IMR-90 (cell line): ENCODE measurements around the gene TXLNA. TPM values are rescaled to one million over a fixed set of nuclear protein-coding genes. Genes with fewer than 3 reads are reported as not detected.

Experiments
- ATAC-seq: fragments of 200-7000 bp; cut with Tn5 transposase; 2 replicates; pipeline ENCODE4 v1.9.1; 2020; ENCODE audit warnings: low read depth, mild to moderate bottlenecking, moderate library complexity
- BruUV-seq: library from RNA; stranded (reverse); fragments of 400-500 nt; replicated peaks from 2 replicates; lab custom pipeline; 2021; lab: Mats Ljungman, UMichigan
- CTCF ChIA-PET: fragments of 300-600 bp; formaldehyde crosslinking; extraction: SDS; loops from one replicate; lab custom pipeline; 2021; ENCODE audit warnings: antibody characterized with exemption; lab: Yijun Ruan, JAX
- POLR2A ChIA-PET: fragments of 300-600 bp; sonication (Branson Sonifier 250); formaldehyde crosslinking; loops from one replicate; lab custom pipeline; 2022; ENCODE audit warnings: antibody characterized with exemption; ENCODE audit not compliant: unreplicated experiment; lab: Charles Lee
- DNase-seq: peaks from one replicate; pipeline ENCODE4 v3.0.0; 2013
- H2AFZ ChIP-seq: replicated peaks from 2 replicates; pipeline ENCODE3; 2013; ENCODE audit warnings: low read length, mild to moderate bottlenecking; ENCODE audit not compliant: poor library complexity
- H2AK5ac ChIP-seq: 2 replicates; pipeline ENCODE4 v1.6.1; 2013; ENCODE audit warnings: low read depth, low read length, inconsistent platforms
- H2AK9ac ChIP-seq: replicated peaks from 2 replicates; pipeline ENCODE3; 2013; ENCODE audit warnings: mild to moderate bottlenecking, low read depth, low read length, moderate library complexity; ENCODE audit not compliant: poor library complexity
- H2BK120ac ChIP-seq: 2 replicates; pipeline ENCODE4 v1.6.1; 2013; ENCODE audit warnings: low read depth, low read length, inconsistent platforms
- H2BK15ac ChIP-seq: 3 replicates; pipeline ENCODE4 v1.6.1; 2013; ENCODE audit warnings: low read depth, low read length, inconsistent platforms
- H2BK20ac ChIP-seq: 2 replicates; pipeline ENCODE4 v1.6.1; 2013; ENCODE audit warnings: low read depth, mild to moderate bottlenecking, inconsistent platforms, low read length, moderate library complexity
- H2BK5ac ChIP-seq: 2 replicates; pipeline ENCODE4 v1.6.1; 2013; ENCODE audit warnings: mild to moderate bottlenecking, low read depth, low read length, inconsistent platforms; ENCODE audit not compliant: poor library complexity, severe bottlenecking
- H3K14ac ChIP-seq: replicated peaks from 2 replicates; pipeline ENCODE4 v1.6.1; 2013; ENCODE audit warnings: low read depth, low read length, inconsistent platforms
- H3K18ac ChIP-seq: 2 replicates; pipeline ENCODE4 v1.6.1; 2013; ENCODE audit warnings: low read depth, low read length, control low read depth
- H3K23ac ChIP-seq: 2 replicates; pipeline ENCODE4 v1.6.1; 2013; ENCODE audit warnings: low read depth, low read length, inconsistent platforms
- H3K27ac ChIP-seq: 2 replicates; pipeline ENCODE4 v1.5.1; 2013; ENCODE audit warnings: mild to moderate bottlenecking, control low read depth, low read length; ENCODE audit not compliant: insufficient read depth
- H3K27me3 ChIP-seq: 2 replicates; pipeline ENCODE4 v1.6.1; 2013; ENCODE audit warnings: low read length; ENCODE audit not compliant: control insufficient read depth, insufficient read depth
- H3K36me3 ChIP-seq: 2 replicates; pipeline ENCODE4 v1.6.1; 2013; ENCODE audit warnings: low read length, mixed read lengths; ENCODE audit not compliant: control insufficient read depth, insufficient read depth
- H3K4ac ChIP-seq: 2 replicates; pipeline ENCODE4 v1.6.1; 2013; ENCODE audit warnings: low read depth, low read length, inconsistent platforms
- H3K4me1 ChIP-seq: 2 replicates; pipeline ENCODE4 v1.6.1; 2013; ENCODE audit warnings: low read length, mixed read lengths; ENCODE audit not compliant: control insufficient read depth, insufficient read depth
- H3K4me2 ChIP-seq: 2 replicates; pipeline ENCODE4 v1.6.1; 2013; ENCODE audit warnings: low read depth, mild to moderate bottlenecking, control low read depth, low read length, moderate library complexity
- H3K4me3 ChIP-seq: 2 replicates; pipeline ENCODE4 v1.5.1; 2013; ENCODE audit warnings: low read depth, mild to moderate bottlenecking, control low read depth, low read length, moderate library complexity; ENCODE audit not compliant: insufficient read depth
- H3K56ac ChIP-seq: 2 replicates; pipeline ENCODE4 v1.6.1; 2013; ENCODE audit warnings: low read length, inconsistent platforms; ENCODE audit not compliant: insufficient read depth; ENCODE audit errors: extremely low read depth
- H3K79me1 ChIP-seq, 2 experiments: 2 replicates each; pipeline ENCODE4 v1.6.1; 2013; ENCODE audit warnings: low read length in 2 of 2, inconsistent platforms in 1 of 2, low read depth in 1 of 2
- H3K9ac ChIP-seq: 2 replicates; pipeline ENCODE4 v1.6.1; 2013; ENCODE audit warnings: low read depth, low read length, control low read depth
- H3K9me1 ChIP-seq: 2 replicates; pipeline ENCODE4 v1.6.1; 2013; ENCODE audit warnings: low read length, inconsistent platforms; ENCODE audit not compliant: insufficient read depth
- H3K9me3 ChIP-seq: 2 replicates; pipeline ENCODE4 v1.6.1; 2013; ENCODE audit warnings: low read length; ENCODE audit not compliant: control insufficient read depth, insufficient read depth
- H4K20me1 ChIP-seq: 2 replicates; pipeline ENCODE4 v1.6.1; 2013; ENCODE audit warnings: low read length, inconsistent platforms; ENCODE audit not compliant: insufficient read depth
- H4K5ac ChIP-seq: 2 replicates; pipeline ENCODE4 v1.6.1; 2013; ENCODE audit warnings: mild to moderate bottlenecking, low read depth, low read length, control low read depth
- H4K8ac ChIP-seq, 2 experiments: 2 replicates each; pipeline ENCODE4 v1.6.1; 2013; ENCODE audit warnings: low read depth in 2 of 2, low read length in 2 of 2, control low read depth in 1 of 2, inconsistent platforms in 1 of 2
- H4K91ac ChIP-seq: 2 replicates; pipeline ENCODE4 v1.6.1; 2013; ENCODE audit warnings: low read depth, low read length, inconsistent platforms; ENCODE audit not compliant: insufficient read depth
- BHLHE40 ChIP-seq: fragments of 150-350 bp; IDR thresholded peaks from 2 replicates; pipeline ENCODE4 v1.6.1; 2016; ENCODE audit warnings: mild to moderate bottlenecking, low read depth, low read length
- MAZ ChIP-seq: IDR thresholded peaks from 2 replicates; pipeline ENCODE4 v1.6.1; 2012; ENCODE audit warnings: low read depth, mild to moderate bottlenecking, low read length, improper control_type of control experiment, moderate library complexity, borderline replicate concordance
- MXI1 ChIP-seq: IDR thresholded peaks from 2 replicates; pipeline ENCODE4 v1.6.1; 2012; ENCODE audit warnings: low read depth, mild to moderate bottlenecking, low read length, moderate library complexity, borderline replicate concordance
- NFE2L2 ChIP-seq: fragments of 150-350 bp; IDR thresholded peaks from 2 replicates; pipeline ENCODE4 v1.6.1; 2016; ENCODE audit warnings: low read depth, mild to moderate bottlenecking, low read length
- POLR2A ChIP-seq: IDR thresholded peaks from 2 replicates; pipeline ENCODE4 v1.6.1; 2012; ENCODE audit warnings: mild to moderate bottlenecking, low read depth, low read length
- RFX5 ChIP-seq: IDR thresholded peaks from 2 replicates; pipeline ENCODE4 v1.8.0; 2012; ENCODE audit warnings: low read depth, mild to moderate bottlenecking, low read length, moderate library complexity
- USF2 ChIP-seq: fragments of 150-350 bp; IDR thresholded peaks from 2 replicates; pipeline ENCODE4 v1.6.1; 2017; ENCODE audit warnings: mild to moderate bottlenecking, antibody characterized with exemption, low read length, low read depth
- WGBS, 2 experiments: methylation state at CpG; one replicate each; pipeline versions ENCODE4 v1.1.5 to v1.1.7; 2013; ENCODE audit warnings: missing lambda C conversion rate in 2 of 2; ENCODE audit not compliant: insufficient read length in 1 of 2; ENCODE audit errors: extremely low coverage in 2 of 2; 5-methylcytosine and 5-hydroxymethylcytosine counted together
- dilution Hi-C: fragments of 300-500 bp; cut with HindIII; formaldehyde crosslinking; loops from one replicate; pipeline ENCODE4 v1.14.3; 2018; ENCODE audit warnings: low sequenced_read_pairs; ENCODE audit not compliant: unreplicated experiment
- in situ Hi-C: fragments of 300-500 bp; cut with MboI; formaldehyde crosslinking; loops from 3 replicates; pipeline ENCODE4 v1.14.3; 2019; ENCODE audit warnings: low sequenced_read_pairs, inconsistent platforms, mixed read lengths
- intact Hi-C: fragments of 100-400 bp; cut with micrococcal nuclease; formaldehyde crosslinking; loops from 2 replicates; pipeline ENCODE4 v1.10.0; 2022
- polyA plus RNA-seq, 3 experiments: library from polyadenylated mRNA; depleted of rRNA; stranded (reverse); fragments of >200 nt; gene quantifications; 2 replicates each; pipeline ENCODE4 v1.2.3, GENCODE V29; 2012; ENCODE audit warnings: low replicate concordance in 1 of 3
- total RNA-seq: library from RNA; depleted of rRNA; stranded (reverse); fragments of >200 nt; gene quantifications from 2 replicates; pipeline ENCODE4 v1.2.3, GENCODE V29; 2012

The TXLNA gene
- total and polyA plus RNA-seq, 2 of the 4 experiments (the other 2 are of a cell fraction): 47.6 to 102 TPM

- intact Hi-C loops: loop anchor here (5.0 kb wide), 1 partner anchor 69 kb away; the partner anchor contains the start of gene HDAC1
- Histone ChIP-seq H3K36me3 (peaks cover 39% of the 10 kb centered on the region), H4K20me1 (0 out of 2 replicates have a peak, but pooled peaks cover 10% of the 10 kb centered on the region), H3K27ac (no peak overlapping the region), H3K18ac (no peak overlapping the region), H2BK15ac (no peak overlapping the region), H3K23ac (0 out of 2 replicates have a peak overlapping the region, but pooled peaks have one; percentile 18), H2BK120ac (no peak overlapping the region), H3K4ac (no peak overlapping the region), H3K14ac (no peak overlapping the region), H4K5ac (no peak overlapping the region), H3K27me3 (no peaks in the 10 kb centered on the region), H2AK9ac (no peak overlapping the region), H3K4me3 (no peak overlapping the region), H3K9me1 (peaks cover 16% of the 10 kb centered on the region), H3K9ac (no peak overlapping the region), H3K4me1 (peaks cover 12% of the 10 kb centered on the region), H3K56ac (no peak overlapping the region), H4K91ac (no peak overlapping the region), H3K79me1 (peaks cover 37 to 75% of the 10 kb centered on the region in 2 experiments), H3K9me3 (no peaks in the 10 kb centered on the region), H4K8ac (0 out of 4 replicates have a peak overlapping the region, but pooled peaks of 1 of the 2 experiments have one; percentile 47), H2BK5ac (no peak overlapping the region), H2AFZ (no peak overlapping the region), H2BK20ac (no peak overlapping the region), H3K4me2 (peak overlapping the region; percentile 13; the same call in 1 of the 2 replicates), H2AK5ac (no peak overlapping the region)
- in situ Hi-C loops: no loop called here
- TF ChIP-seq BHLHE40: no peak
- no peak for TF ChIP-seq USF2
- TF ChIP-seq RFX5: no peak
- TF ChIP-seq NFE2L2: no peak
- TF ChIP-seq POLR2A: no peak
- TF ChIP-seq MAZ: no peak
- no peak for TF ChIP-seq MXI1
- DNase-seq (no peak), ATAC-seq (no peak)
- dilution Hi-C loops: no loop called here
- CTCF ChIA-PET: no interaction called here
- BruUV-seq: no TSS peak
- WGBS, 2 experiments: 100% methylated on average over 2 of the region's 3 CpGs; no CpG with 5 or more reads in 1 of the 2 experiments
- POLR2A ChIA-PET: no interaction called here
Observed at GRCh38 chr1:32223683-32224082, 44.2 kb downstream of the TXLNA start.
